HCT116 (cell line): Measurements from ENCODE around the gene SLC12A8. TPM values are rescaled to one million over a fixed set of nuclear protein-coding genes. Genes with fewer than 3 reads are reported as not detected.

ENCODE experiments used
- ATAC-seq: fragments of 200-7000 bp; cut with Tn5 transposase; 2 replicates; pipeline ENCODE4 v1.9.1; 2020; ENCODE audit warnings: mild to moderate bottlenecking, moderate library complexity
- Bru-seq: library from RNA; stranded (reverse); fragments of 400-500 nt; gene quantifications from one replicate; lab custom pipeline; 2021; lab: Mats Ljungman, UMichigan
- BruChase-seq, 2 experiments: library from RNA; stranded (reverse); fragments of 400-500 nt; gene quantifications; one replicate each; lab custom pipeline; 2021; lab: Mats Ljungman, UMichigan
- BruUV-seq: library from RNA; stranded (reverse); fragments of 400-500 nt; replicated peaks from 2 replicates; lab custom pipeline; 2021; lab: Mats Ljungman, UMichigan
- CTCF ChIA-PET: fragments of 300-600 bp; sonication (Branson Sonifier 250); formaldehyde crosslinking; loops from one replicate; lab custom pipeline; 2021; ENCODE audit warnings: antibody characterized with exemption; lab: Charles Lee
- POLR2A ChIA-PET: fragments of 300-600, 350-600 bp; sonication (Branson Sonifier 250); formaldehyde crosslinking; loops from one replicate; lab custom pipeline; 2021; ENCODE audit warnings: antibody characterized with exemption; lab: Charles Lee
- RAD21 ChIA-PET, 2 experiments: fragments of 300-600 bp; sonication (Branson Sonifier 250); formaldehyde crosslinking; loops; one replicate each; lab custom pipeline; 2023; ENCODE audit warnings: low total read pairs in 2 of 2; ENCODE audit not compliant: uncharacterized antibody in 2 of 2, unreplicated experiment in 2 of 2, low non-redundant PET in 1 of 2; lab: Charles Lee
- DNase-seq: peaks from one replicate; pipeline ENCODE4 v3.0.0-alpha.2; 2010; ENCODE audit warnings: low read depth, low spot score
- H2AFZ ChIP-seq: fragments of 200-600 bp; shearing (Covaris generic), sonication (generic); 2 replicates; pipeline ENCODE4 v1.6.1; 2017; ENCODE audit warnings: low read depth, mixed run types, mixed read lengths, antibody characterized with exemption, low read length; ENCODE audit not compliant: poor library complexity, severe bottlenecking
- H3K27ac ChIP-seq: 2 replicates; pipeline ENCODE4 v1.5.1; 2012; ENCODE audit warnings: low read depth, low read length
- H3K27me3 ChIP-seq: fragments of 200-600 bp; sonication (generic); 2 replicates; pipeline ENCODE4 v1.6.1; 2016; ENCODE audit warnings: mixed run types, low read length, mixed read lengths; ENCODE audit not compliant: insufficient read depth
- H3K36me3 ChIP-seq, 2 experiments: fragments of 200-500 bp in 1 of 2; fragments of 200-600 bp in 1 of 2; sonication (Bioruptor generic) in 1 of 2; sonication (generic) in 1 of 2; 2 replicates each; pipeline versions ENCODE4 v1.5.1 to v1.6.1; 2014 to 2016; ENCODE audit warnings: low read length in 2 of 2, inconsistent platforms in 1 of 2, mixed read lengths in 1 of 2, mixed run types in 1 of 2; ENCODE audit not compliant: insufficient read depth in 2 of 2, control insufficient read depth in 1 of 2
- H3K4me1 ChIP-seq, 2 experiments: fragments of 200-600 bp in 1 of 2; sonication (generic) in 1 of 2; 2 replicates each; pipeline versions ENCODE4 v1.5.1 to v1.6.1; 2012 to 2017; ENCODE audit warnings: low read length in 2 of 2, inconsistent platforms in 1 of 2, mild to moderate bottlenecking in 1 of 2, mixed read lengths in 1 of 2, mixed run types in 1 of 2, moderate library complexity in 1 of 2; ENCODE audit not compliant: insufficient read depth in 2 of 2, control insufficient read depth in 1 of 2
- H3K4me2 ChIP-seq: fragments of 200-600 bp; sonication (generic); 2 replicates; pipeline ENCODE4 v1.6.1; 2017; ENCODE audit warnings: mixed run types, low read length, mixed read lengths
- H3K4me3 ChIP-seq, 2 experiments: fragments of 200-600 bp in 1 of 2; sonication (generic) in 1 of 2; replicated peaks in 1 of 2; 2 replicates each; pipeline ENCODE4 v1.5.1; 2011 to 2016; ENCODE audit warnings: low read length in 2 of 2, control low read depth in 1 of 2, low read depth in 1 of 2, mild to moderate bottlenecking in 1 of 2, mixed read lengths in 1 of 2, mixed run types in 1 of 2
- H3K79me2 ChIP-seq: fragments of 200-600 bp; sonication (generic); 2 replicates; pipeline ENCODE4 v1.6.1; 2017; ENCODE audit warnings: mild to moderate bottlenecking, mixed run types, low read length, moderate library complexity, mixed read lengths; ENCODE audit not compliant: insufficient read depth
- H3K9ac ChIP-seq: fragments of 200-600 bp; sonication (generic); 2 replicates; pipeline ENCODE4 v1.6.1; 2016; ENCODE audit warnings: low read length, mixed read lengths
- H3K9me2 ChIP-seq: fragments of 200-600 bp; sonication (generic), shearing (Covaris generic); 2 replicates; pipeline ENCODE4 v1.6.1; 2017; ENCODE audit warnings: mixed run types, mild to moderate bottlenecking, moderate library complexity; ENCODE audit not compliant: insufficient read depth
- H3K9me3 ChIP-seq, 2 experiments: fragments of 200-500 bp in 1 of 2; fragments of 200-600 bp in 1 of 2; sonication (Bioruptor generic) in 1 of 2; sonication (generic) in 1 of 2; 2 replicates each; pipeline ENCODE4 v1.6.1; 2014 to 2017; ENCODE audit warnings: low read length in 2 of 2, mixed read lengths in 2 of 2, inconsistent platforms in 1 of 2, low read depth in 1 of 2, mild to moderate bottlenecking in 1 of 2, mixed run types in 1 of 2, moderate library complexity in 1 of 2; ENCODE audit not compliant: control insufficient read depth in 1 of 2, insufficient read depth in 1 of 2
- H4K20me1 ChIP-seq: fragments of 200-600 bp; sonication (generic), shearing (Covaris generic); 2 replicates; pipeline ENCODE4 v1.6.1; 2017; ENCODE audit warnings: mixed run types, mild to moderate bottlenecking, moderate library complexity; ENCODE audit not compliant: insufficient read depth
- CEBPB ChIP-seq: IDR thresholded peaks from 2 replicates; pipeline ENCODE4 v1.6.1; 2012; ENCODE audit warnings: low read depth
- EGR1 ChIP-seq: IDR thresholded peaks from 2 replicates; pipeline ENCODE4 v1.6.1; 2012; ENCODE audit warnings: low read depth
- ELF1 ChIP-seq: IDR thresholded peaks from 2 replicates; pipeline ENCODE4 v1.6.1; 2012; ENCODE audit warnings: low read depth, borderline replicate concordance
- EZH2 ChIP-seq: fragments of 200-600 bp; sonication (generic); IDR thresholded peaks from 2 replicates; pipeline ENCODE4 v1.6.1; 2017; ENCODE audit warnings: antibody characterized with exemption, mixed run types
- EZH2phosphoT487 ChIP-seq: fragments of 200-600 bp; IDR thresholded peaks from 2 replicates; pipeline ENCODE4 v1.6.1; 2018; ENCODE audit warnings: antibody characterized with exemption, borderline replicate concordance
- FOSL1 ChIP-seq: IDR thresholded peaks from 2 replicates; pipeline ENCODE4 v1.6.1; 2012; ENCODE audit warnings: low read depth
- JUND ChIP-seq: IDR thresholded peaks from 2 replicates; pipeline ENCODE4 v1.6.1; 2012
- POLR2AphosphoS5 ChIP-seq: IDR thresholded peaks from 2 replicates; pipeline ENCODE4 v1.6.1; 2011; ENCODE audit warnings: mild to moderate bottlenecking, low read depth, low read length, moderate library complexity
- RAD21 ChIP-seq: IDR thresholded peaks from 2 replicates; pipeline ENCODE4 v1.6.1; 2012; ENCODE audit warnings: low read depth, mild to moderate bottlenecking
- SP1 ChIP-seq: IDR thresholded peaks from 2 replicates; pipeline ENCODE4 v1.6.1; 2012; ENCODE audit warnings: low read depth
- ZFX ChIP-seq: fragments of 450-650 bp; IDR thresholded peaks from 2 replicates; pipeline ENCODE4 v1.6.1; 2017
- intact Hi-C: fragments of 100-400 bp; cut with micrococcal nuclease; formaldehyde crosslinking; loops from 2 replicates; pipeline ENCODE4 v1.10.0; 2022
- long read RNA-seq: library from polyadenylated mRNA; unstranded; transcript quantifications from one replicate; pipeline ENCODE4 v2.0.0, GENCODE V29; 2021; ENCODE audit not compliant: unreplicated experiment
- polyA plus RNA-seq: library from polyadenylated mRNA; unstranded; fragments of >200 nt; gene quantifications from 2 replicates; pipeline ENCODE4 v1.2.1, GENCODE V29; 2012; ENCODE audit warnings: missing spikeins
- total RNA-seq: library from RNA; stranded (reverse); gene quantifications from one replicate; pipeline ENCODE4 v1.2.1, GENCODE V29; 2021; ENCODE audit not compliant: unreplicated experiment
- TF ChIP-seq, protein P1 (sequence below): IDR thresholded peaks from 2 replicates; pipeline ENCODE4 v1.6.1; 2012
- TF ChIP-seq, protein P2 (sequence below): IDR thresholded peaks from 2 replicates; pipeline ENCODE4 v1.6.1; 2012

Gene SLC12A8, protein sequence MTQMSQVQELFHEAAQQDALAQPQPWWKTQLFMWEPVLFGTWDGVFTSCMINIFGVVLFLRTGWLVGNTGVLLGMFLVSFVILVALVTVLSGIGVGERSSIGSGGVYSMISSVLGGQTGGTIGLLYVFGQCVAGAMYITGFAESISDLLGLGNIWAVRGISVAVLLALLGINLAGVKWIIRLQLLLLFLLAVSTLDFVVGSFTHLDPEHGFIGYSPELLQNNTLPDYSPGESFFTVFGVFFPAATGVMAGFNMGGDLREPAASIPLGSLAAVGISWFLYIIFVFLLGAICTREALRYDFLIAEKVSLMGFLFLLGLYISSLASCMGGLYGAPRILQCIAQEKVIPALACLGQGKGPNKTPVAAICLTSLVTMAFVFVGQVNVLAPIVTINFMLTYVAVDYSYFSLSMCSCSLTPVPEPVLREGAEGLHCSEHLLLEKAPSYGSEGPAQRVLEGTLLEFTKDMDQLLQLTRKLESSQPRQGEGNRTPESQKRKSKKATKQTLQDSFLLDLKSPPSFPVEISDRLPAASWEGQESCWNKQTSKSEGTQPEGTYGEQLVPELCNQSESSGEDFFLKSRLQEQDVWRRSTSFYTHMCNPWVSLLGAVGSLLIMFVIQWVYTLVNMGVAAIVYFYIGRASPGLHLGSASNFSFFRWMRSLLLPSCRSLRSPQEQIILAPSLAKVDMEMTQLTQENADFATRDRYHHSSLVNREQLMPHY
- total RNA-seq (19.9 TPM), Bru-seq, nascent RNA (percentile 70 among the genes with signal in this experiment), BruChase-seq, experiment 1, labeled RNA remaining after a 6-hour chase (percentile 61 among the genes with signal in this experiment), BruChase-seq, experiment 2, labeled RNA remaining after a 2-hour chase (percentile 67 among the genes with signal in this experiment)
- polyA plus RNA-seq = 9.4 and 13.0 TPM in 2 replicates
- long read RNA-seq, transcript SLC12A8-207 (14 exons, 2,989 nt) = major isoform, 18 of 57 reads
- long read RNA-seq, partial matches to known transcripts = 7 of 57 reads
- long read RNA-seq, other reads (novel, unspliced or antisense) = 32 of 57 reads

DNA sequence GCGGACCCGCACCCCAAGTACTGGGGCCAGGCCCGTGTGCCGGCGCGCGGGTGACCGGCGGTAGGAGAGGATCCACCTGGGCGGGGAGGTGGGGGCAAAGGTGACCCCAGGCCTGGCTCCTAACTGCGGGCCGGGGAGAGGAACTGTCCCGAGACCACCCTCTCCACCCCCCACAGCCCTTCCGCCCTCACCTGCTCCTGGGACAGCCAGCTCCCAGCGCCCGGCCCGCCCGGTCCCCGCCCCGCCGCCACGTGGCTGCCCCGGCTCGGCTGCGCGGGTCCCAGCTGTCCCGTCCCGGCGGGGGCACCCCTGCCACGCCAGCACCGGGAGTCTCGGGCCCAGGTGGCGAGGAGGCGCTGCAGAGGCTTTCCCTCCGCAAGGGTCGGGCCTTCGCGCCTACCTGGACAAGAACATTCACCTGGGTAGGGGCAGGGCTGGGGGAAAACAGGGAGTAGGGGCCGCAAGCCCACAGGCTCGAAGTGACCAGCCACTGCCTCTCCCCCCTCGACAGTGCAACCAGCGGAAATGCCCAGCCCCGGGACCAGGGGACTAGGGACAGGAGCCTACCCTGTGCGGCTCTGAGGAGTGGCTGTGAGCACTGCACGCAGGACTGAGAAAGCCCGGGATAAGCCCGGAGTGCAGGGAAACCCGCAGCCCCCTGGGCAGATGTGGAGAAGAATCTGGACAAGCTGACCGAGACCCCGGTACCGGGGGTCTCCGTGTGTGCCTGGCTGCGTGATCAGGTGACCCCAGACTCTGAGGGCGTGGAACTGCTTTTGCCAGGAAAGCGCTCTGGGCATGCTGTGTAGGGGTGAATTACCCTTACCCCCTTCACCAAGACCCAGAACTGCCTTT is at the start of gene SLC12A8:
Gene SLC12A8 (minus strand): TSS at position 240 of the 855 bp plus-strand sequence. CDS start 1,399 bp downstream, outside the sequence.
- TSS peak; percentile 59 for BruUV-seq

More for the DNA sequence above, at the start of gene SLC12A8:
- RAD21 ChIA-PET = interaction anchor here in 1 of 2 experiments (0.5 kb wide), 1 partner anchor 124 kb away, joined by 3 read pairs; no protein-coding TSS in a partner anchor
- ATAC-seq = peak; percentile 73
- peak within 1 kb of the TSS; percentile 87 for H2AFZ ChIP-seq
- peak within 1 kb of the TSS; percentile 96 for H3K4me2 ChIP-seq
- H3K27ac ChIP-seq = peak within 1 kb of the TSS; percentile 54
- peak within 1 kb of the TSS; percentile 92 for H3K9ac ChIP-seq
- H3K4me3 ChIP-seq = peak within 1 kb of the TSS; percentile 68 to 76
- no peaks in the 10 kb centered on the region for H3K9me3 ChIP-seq
- POLR2A ChIA-PET = no interaction called here
- TF ChIP-seq FOSL1 (no peak), EZH2 (no peak), RAD21 (no peak), EGR1 (no peak), CEBPB (no peak), ELF1 (no peak), POLR2AphosphoS5 (peak; percentile 26), SP1 (no peak), ZFX (peak; percentile 97), EZH2phosphoT487 (no peak), JUND (no peak)
- TF ChIP-seq, protein P1, sequence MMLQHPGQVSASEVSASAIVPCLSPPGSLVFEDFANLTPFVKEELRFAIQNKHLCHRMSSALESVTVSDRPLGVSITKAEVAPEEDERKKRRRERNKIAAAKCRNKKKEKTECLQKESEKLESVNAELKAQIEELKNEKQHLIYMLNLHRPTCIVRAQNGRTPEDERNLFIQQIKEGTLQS = no peak
- TF ChIP-seq, protein P2, sequence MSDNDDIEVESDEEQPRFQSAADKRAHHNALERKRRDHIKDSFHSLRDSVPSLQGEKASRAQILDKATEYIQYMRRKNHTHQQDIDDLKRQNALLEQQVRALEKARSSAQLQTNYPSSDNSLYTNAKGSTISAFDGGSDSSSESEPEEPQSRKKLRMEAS = peak; percentile 87
- peaks cover 15% of the 10 kb centered on the region; the same call in 1 of the 2 replicates for H3K79me2 ChIP-seq
- no peaks in the 10 kb centered on the region for H4K20me1 ChIP-seq
- DNase-seq = no peak
- peaks cover 0 to 3% of the 10 kb centered on the region in 2 experiments; a peak in 1 of 4 replicates for H3K36me3 ChIP-seq
- H3K4me1 ChIP-seq = peaks cover 10 to 47% of the 10 kb centered on the region in 2 experiments
- no peaks in the 10 kb centered on the region for H3K27me3 ChIP-seq
- intact Hi-C loops = no loop called here
- no peaks in the 10 kb centered on the region for H3K9me2 ChIP-seq
- CTCF ChIA-PET = no interaction called here
